Vagina (tissue), 2 donors: ENCODE data around the gene SALL2. TPM values are rescaled to one million over a fixed set of nuclear protein-coding genes. Genes with fewer than 3 reads are reported as not detected.

Experiments
- DNase-seq, 2 donors: peaks; one replicate each; pipeline ENCODE4 v3.0.0-alpha.2; 2017; ENCODE audit errors: extremely low spot score in 2 of 2
- H3K27ac ChIP-seq: fragments of 200-600 bp; sonication (generic); one replicate; pipeline ENCODE4 v1.5.1; 2019
- H3K27me3 ChIP-seq: fragments of 200-600 bp; sonication (generic); one replicate; pipeline ENCODE4 v1.5.1; 2019
- H3K36me3 ChIP-seq, 2 donors: fragments of 200-600 bp; sonication (generic); one replicate each; pipeline ENCODE4 v1.5.1; 2017 to 2019
- H3K4me1 ChIP-seq: fragments of 200-600 bp; sonication (generic); one replicate; pipeline ENCODE4 v1.5.1; 2019
- H3K4me3 ChIP-seq, 2 donors: fragments of 200-600 bp; sonication (generic); 1 replicate in 1 of 2; 2 replicates in 1 of 2; pipeline ENCODE4 v1.5.1; 2016 to 2019
- H3K9me3 ChIP-seq: fragments of 200-600 bp; sonication (generic); one replicate; pipeline ENCODE4 v1.5.1; 2019
- POLR2A ChIP-seq, 2 donors: fragments of 450-650 bp; IDR thresholded peaks; one replicate each; pipeline ENCODE4 v1.6.1; 2017; ENCODE audit warnings: antibody characterized with exemption in 2 of 2, mild to moderate bottlenecking in 2 of 2, moderate library complexity in 2 of 2
- POLR2AphosphoS5 ChIP-seq, 2 donors: sonication (generic); formaldehyde crosslinking; IDR thresholded peaks; one replicate each; pipeline ENCODE4 v1.9.0; 2017; ENCODE audit warnings: antibody characterized with exemption in 2 of 2, mild to moderate bottlenecking in 2 of 2, low read depth in 1 of 2; ENCODE audit not compliant: insufficient read depth in 1 of 2
- intact Hi-C: fragments of 100-400 bp; cut with DNase I; formaldehyde crosslinking; loops from one replicate; pipeline ENCODE4 v1.15.1; 2023
- total RNA-seq: library from RNA; depleted of rRNA; stranded (reverse); fragments of >200 nt; gene quantifications from one replicate; pipeline ENCODE4 v1.2.3, GENCODE V29; 2016
- TF ChIP-seq, protein P1 (sequence below), 3 experiments: fragments of 450-650 bp in 2 of 3; fragments of 200-600 bp in 1 of 3; sonication (generic) in 1 of 3; IDR thresholded peaks; one replicate each; pipeline ENCODE4 v1.5.1; 2017 to 2019; ENCODE audit warnings: antibody characterized with exemption in 3 of 3, mild to moderate bottlenecking in 2 of 3, moderate library complexity in 2 of 3

Gene SALL2
- total RNA-seq, 1 donor from 2014 or later: 9.8 TPM

- intact Hi-C loops: no loop called here
- no peaks in the 10 kb centered on the region for H3K9me3 ChIP-seq
- TF ChIP-seq POLR2AphosphoS5 (IDR thresholded peaks at IDR 0.05; ENCODE audit: insufficient read depth in 1 of 2, low read depth in 1 of 2): no peak
- TF ChIP-seq, protein P1, sequence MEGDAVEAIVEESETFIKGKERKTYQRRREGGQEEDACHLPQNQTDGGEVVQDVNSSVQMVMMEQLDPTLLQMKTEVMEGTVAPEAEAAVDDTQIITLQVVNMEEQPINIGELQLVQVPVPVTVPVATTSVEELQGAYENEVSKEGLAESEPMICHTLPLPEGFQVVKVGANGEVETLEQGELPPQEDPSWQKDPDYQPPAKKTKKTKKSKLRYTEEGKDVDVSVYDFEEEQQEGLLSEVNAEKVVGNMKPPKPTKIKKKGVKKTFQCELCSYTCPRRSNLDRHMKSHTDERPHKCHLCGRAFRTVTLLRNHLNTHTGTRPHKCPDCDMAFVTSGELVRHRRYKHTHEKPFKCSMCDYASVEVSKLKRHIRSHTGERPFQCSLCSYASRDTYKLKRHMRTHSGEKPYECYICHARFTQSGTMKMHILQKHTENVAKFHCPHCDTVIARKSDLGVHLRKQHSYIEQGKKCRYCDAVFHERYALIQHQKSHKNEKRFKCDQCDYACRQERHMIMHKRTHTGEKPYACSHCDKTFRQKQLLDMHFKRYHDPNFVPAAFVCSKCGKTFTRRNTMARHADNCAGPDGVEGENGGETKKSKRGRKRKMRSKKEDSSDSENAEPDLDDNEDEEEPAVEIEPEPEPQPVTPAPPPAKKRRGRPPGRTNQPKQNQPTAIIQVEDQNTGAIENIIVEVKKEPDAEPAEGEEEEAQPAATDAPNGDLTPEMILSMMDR (IDR thresholded peaks at IDR 0.05): no peak
- TF ChIP-seq POLR2A (IDR thresholded peaks at IDR 0.05): no peak
- peaks cover 0 to 72% of the 10 kb centered on the region in 2 donors for H3K36me3 ChIP-seq
- H3K4me1 ChIP-seq: no peaks in the 10 kb centered on the region
- H3K4me3 ChIP-seq: no peak overlapping the region
- H3K27ac ChIP-seq: no peak overlapping the region
- H3K27me3 ChIP-seq: no peaks in the 10 kb centered on the region
- DNase-seq: no peak
Observed at GRCh38 chr14:21496453-21496852, 29.7 kb downstream of the SALL2 start.

- Histone ChIP-seq H3K36me3 (peaks cover 0 to 84% of the 10 kb centered on the region in 2 donors), H3K27ac (no peak overlapping the region), H3K9me3 (no peaks in the 10 kb centered on the region), H3K27me3 (no peaks in the 10 kb centered on the region), H3K4me3 (no peak overlapping the region), H3K4me1 (no peaks in the 10 kb centered on the region)
- no peak for TF ChIP-seq POLR2A (IDR thresholded peaks at IDR 0.05)
- TF ChIP-seq, protein P1 (IDR thresholded peaks at IDR 0.05): no peak
- no peak for TF ChIP-seq POLR2AphosphoS5 (IDR thresholded peaks at IDR 0.05; ENCODE audit: insufficient read depth in 1 of 2, low read depth in 1 of 2)
- no peak for DNase-seq
- intact Hi-C loops: no loop called here
Observed at GRCh38 chr14:21494902-21495762, 31.0 kb downstream of the SALL2 start.

DNA sequence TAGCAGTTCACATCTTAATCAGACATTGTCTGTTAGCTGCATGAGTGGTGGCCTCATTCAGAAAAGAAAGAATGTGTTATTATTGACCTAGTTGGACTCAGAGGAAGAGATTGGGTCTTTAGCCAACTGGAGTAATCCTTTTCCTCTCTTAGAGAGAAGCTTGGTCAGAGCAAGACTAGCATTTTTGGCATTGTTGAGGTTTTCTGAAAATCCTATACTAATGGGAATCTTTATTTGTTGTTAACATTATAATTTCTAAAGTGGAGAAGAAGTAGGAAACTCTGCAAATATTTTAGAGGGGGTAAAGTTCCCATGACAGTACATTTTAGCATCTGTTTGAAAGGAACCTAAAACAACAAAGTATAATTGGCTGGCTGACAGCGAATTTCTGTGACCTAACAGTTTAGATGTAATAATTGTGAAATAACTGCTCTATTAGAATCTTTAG, 39.5 kb downstream of the SALL2 start:
- no peak for TF ChIP-seq POLR2A (IDR thresholded peaks at IDR 0.05)
- TF ChIP-seq POLR2AphosphoS5 (IDR thresholded peaks at IDR 0.05; ENCODE audit: insufficient read depth in 1 of 2, low read depth in 1 of 2): no peak
- TF ChIP-seq, protein P1 (IDR thresholded peaks at IDR 0.05): no peak
- H3K36me3 ChIP-seq: peaks cover 0 to 37% of the 10 kb centered on the region in 2 donors
- H3K9me3 ChIP-seq: no peaks in the 10 kb centered on the region
- H3K4me3 ChIP-seq: no peak overlapping the region
- H3K27me3 ChIP-seq: no peaks in the 10 kb centered on the region
- no peak overlapping the region for H3K27ac ChIP-seq
- intact Hi-C loops: no loop called here
- peaks cover 6% of the 10 kb centered on the region for H3K4me1 ChIP-seq
- no peak for DNase-seq

DNA sequence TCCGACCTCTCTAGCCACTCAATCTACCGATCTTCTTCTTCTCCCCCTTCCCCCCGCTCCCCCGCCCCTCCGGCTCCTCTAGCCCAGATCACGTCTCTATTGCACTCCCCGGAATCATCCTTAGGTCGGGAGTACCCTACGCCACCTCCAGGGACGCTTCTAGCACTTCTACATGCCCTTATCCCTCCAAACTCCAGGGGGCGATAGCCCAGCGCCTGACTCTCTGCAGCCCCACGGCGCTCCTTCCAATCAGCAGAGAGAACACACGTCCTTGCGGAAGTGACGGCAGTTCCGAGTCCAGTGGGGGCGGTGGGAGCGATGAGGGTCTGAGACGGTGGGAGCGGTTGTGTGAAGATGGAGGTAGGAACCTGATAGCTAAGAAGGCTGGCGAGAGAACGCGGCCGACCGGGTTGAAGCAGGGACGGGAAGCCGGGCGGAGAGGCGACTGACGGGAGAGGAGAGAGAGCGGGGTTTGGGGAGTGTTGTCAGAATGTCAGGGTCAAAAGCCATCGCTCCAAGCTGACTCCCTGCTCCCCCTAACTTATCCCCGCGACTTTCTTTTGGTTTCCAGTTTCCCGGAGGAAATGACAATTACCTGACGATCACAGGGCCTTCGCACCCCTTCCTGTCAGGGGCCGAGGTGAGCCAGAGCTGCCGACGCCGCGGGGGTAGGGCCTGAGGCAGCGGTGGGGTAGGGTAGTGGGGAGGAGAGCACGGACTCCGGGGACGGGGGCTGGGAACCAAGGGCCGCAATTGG, 49.0 kb downstream of the SALL2 start, which contains the start of the genes RAB2B and TOX4:
RAB2B (minus strand) TSS at position 35 of the 757 bp plus-strand sequence. CDS start 87 bp downstream, outside the sequence.
TOX4 (plus strand) TSS at position 271 of the 757 bp plus-strand sequence; CDS start at position 355, 84 bp downstream.
- Histone ChIP-seq H3K4me1 (peaks cover 31% of the 10 kb centered on the region), H3K36me3 (peaks cover 0 to 7% of the 10 kb centered on the region in 2 donors), H3K4me3 (peak within 1 kb of the TSS; percentile 76 to 92), H3K27ac (peak within 1 kb of the TSS; percentile 81), H3K9me3 (no peaks in the 10 kb centered on the region), H3K27me3 (no peaks in the 10 kb centered on the region)
- DNase-seq: peak; percentile 97 to 99
- intact Hi-C loops: no loop called here
- TF ChIP-seq, protein P1 (IDR thresholded peaks at IDR 0.05): peak; percentile 71 to 98 (median 90)
- TF ChIP-seq POLR2A (IDR thresholded peaks at IDR 0.05): peak in 1 of 2 donors; percentile 54
- TF ChIP-seq POLR2AphosphoS5 (IDR thresholded peaks at IDR 0.05; ENCODE audit: insufficient read depth in 1 of 2, low read depth in 1 of 2): peak; percentile 91 to 92
